NCI-H1105 (cell line): ENCODE data around the gene NRTN.
A peak's percentile ranks its signal among the peaks of the same experiment; 100 is the strongest.

ENCODE experiments used
- DNase-seq: peaks from one replicate; lab custom pipeline; 2025; lab: John Stamatoyannopoulos, UW

NRTN gene

DNA sequence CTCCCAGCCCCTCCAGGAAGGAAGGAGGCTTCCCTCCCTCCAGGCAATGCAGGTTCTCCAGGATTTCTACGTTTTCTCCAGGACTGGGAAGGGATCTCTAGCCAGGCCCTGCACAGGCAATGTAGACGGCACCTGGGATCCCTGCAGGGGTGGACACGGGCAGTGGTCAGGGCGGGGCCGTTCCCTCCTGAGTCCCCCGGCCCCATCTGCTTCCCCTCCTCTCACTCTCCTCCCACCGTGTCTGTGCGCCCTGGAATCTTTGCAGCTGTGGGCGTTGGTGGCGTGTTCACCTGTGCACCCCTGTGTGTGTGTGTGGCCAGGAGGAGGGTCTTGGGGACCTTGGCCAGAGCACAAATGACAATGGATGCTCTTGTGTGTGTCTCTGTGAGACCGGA, 10.0 kb downstream of the NRTN start:
- no peak for DNase-seq

DNA sequence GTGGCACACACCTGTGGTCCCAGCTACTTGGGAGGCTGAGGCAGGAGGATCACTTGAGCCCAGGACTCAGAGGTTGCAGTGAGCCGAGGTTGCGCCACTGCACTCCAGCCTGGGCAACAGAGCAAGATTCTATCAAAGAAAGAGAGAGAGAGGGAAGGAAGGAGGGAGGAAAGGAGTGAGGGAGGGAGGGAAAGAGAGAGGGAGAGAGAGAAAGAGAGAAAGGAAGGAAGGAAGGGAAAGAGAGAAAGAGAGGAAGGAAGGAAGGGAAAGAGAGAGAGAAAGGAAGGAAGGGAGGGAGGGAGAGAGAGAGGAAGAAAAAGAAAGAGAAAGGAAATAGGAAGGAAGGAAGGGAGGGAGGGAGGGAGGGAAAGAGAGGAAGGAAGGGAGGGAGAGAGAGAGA, 12.4 kb downstream of the NRTN start:
- no peak for DNase-seq

DNA sequence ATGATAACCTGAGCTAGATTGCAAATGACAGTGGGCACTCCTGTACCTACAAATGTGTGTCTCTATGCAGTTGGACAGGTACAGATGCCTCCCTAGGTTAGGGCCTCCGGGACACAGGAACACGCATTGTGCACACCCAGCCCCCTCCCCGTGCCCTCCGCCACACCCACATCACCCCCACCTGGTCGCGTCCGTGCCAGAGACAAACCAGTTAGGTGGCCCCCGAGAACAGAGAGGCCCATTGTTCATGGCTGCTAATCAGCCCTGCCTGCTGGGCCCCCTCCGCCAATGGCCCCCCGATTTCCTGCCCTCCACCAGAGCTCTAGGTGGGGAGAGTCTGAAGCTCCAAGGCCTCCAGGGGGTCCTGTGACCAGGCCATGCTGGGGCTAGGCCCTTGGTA, 13.7 kb downstream of the NRTN start:
- DNase-seq, result no peak

DNA sequence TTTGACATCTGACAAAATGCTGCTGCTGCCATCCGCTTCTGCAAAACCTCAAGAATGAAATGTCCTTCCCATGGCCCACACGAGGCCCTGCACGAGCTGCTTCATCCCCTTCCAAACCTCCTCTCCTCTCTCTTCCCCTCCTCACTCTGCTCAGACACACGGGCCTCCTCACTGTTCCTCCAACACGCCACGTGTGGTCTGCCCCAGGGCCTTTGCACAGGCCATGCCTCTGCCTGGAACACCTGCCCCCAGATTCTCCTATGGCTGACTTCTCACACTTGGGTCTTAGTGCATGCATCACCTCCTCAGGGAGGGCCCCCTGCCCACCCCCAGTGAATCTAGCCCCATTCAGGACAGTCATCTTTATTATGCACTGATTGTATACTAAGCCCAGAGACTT, 15.9 kb downstream of the NRTN start:
- no peak for DNase-seq

DNA sequence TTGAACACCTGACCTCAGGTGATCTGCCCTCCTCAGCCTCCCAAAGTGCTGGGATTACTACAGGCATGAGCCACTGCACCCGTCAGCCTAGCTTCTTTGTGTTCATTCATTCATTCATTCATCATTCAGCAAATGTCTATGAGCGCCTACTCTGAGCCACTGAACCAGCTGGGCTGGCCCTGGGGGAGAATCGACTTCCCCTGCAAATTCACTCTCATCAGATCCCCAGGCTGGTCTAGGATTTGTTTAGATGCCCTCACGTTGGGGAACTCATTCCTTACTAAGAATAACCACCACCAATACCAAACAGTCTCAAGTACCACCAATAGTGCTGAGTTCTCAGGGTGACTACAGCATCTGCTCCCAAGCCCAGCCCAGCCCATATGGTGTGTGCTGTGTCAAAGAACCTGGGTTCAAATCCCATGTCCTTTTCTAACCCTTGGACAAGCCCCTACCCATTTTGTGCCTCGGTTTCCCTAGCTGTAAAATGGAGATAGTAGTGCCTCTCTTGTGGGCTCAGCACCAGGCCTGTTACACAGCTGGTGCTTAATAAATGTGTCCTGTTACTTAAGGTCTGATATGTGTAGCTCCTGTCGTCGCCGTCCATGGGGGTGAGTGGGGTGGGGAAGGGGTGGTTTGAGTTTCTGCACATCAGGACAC, 16.8 kb downstream of the NRTN start:
- no peak for DNase-seq

DNA sequence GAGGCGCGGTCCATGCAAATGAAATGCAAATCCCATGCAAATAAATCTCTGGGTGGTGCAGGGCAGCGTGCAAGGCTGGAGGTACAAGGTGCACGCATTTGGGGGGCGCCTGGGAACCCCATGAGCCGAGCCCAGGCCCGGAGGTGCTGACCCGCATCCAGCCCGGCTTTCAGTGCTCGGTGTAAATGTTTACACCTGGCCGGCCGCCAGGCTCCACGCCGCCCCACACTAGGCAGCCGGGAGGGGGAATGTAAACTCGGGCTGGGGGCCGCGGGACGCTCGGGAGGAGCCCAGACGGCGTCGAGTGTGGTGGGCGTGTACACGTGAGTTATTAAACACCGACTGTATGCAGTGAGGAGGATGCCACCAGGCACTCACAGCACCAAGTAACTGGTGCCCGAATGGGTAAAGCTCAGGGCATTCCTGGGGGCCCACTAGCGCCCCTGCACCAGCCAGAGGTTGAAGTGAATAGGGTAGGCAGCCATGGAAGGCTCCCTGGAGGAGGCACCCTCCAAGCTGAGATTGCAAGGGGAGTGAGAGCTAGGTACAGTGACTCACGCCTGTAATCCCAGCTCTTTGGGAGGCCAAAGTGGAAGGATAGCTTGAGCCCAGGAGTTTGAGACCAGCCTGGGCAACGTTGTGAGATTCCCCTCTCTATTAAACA, 17.4 kb downstream of the NRTN start:
- DNase-seq, result no peak

DNA sequence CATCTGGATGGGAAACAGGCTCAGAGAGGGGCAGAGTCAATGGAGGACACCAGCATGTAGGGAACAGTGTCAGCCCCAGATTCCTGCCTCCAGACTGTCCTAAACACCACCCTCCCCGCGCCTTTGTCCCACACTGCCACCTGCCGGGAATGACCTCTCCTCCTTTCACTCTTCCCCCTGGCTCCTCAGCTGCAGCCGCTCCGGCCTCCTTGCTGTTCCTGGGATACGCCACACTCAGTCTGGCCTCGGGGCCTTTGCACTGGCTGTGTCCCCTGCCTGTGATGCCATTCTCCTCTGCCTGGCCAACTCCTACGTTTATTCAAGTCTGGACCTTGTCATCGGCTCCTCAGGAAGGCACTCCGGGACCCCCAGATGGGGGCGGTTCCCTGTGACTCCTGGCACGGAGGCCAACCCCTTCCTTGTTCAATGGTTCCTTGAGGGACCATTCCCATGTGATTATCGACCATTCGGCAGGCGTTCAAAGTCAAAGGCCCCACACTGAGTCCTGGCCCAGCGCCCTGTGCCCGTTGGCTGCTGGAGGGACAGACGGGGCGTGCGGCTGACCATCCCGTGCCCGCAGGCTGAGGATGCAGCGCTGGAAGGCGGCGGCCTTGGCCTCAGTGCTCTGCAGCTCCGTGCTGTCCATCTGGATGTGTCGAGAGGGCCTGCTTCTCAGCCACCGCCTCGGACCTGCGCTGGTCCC, 18.9 kb downstream of the NRTN start:
- DNase-seq, result no peak

DNA sequence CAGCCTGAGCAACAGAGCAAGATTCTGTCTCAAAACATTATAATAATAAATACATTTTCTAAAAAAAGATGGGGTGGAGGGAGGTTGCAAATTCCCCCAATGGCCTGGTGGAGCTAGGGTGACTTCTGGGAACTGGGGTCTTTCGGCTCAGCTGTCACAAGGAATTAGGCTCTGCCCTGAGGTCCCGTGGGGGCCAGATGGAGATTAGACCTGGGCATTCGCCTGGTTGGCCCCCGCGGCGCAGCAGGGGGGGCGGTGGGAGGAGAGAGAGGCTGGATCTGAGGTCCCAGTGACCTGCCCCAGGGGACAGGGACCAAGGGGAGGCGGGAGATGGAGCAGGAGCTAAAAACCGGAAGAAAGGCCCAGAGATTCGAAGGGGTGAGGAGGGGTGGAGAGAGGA, 19.9 kb downstream of the NRTN start:
- no peak for DNase-seq

DNA sequence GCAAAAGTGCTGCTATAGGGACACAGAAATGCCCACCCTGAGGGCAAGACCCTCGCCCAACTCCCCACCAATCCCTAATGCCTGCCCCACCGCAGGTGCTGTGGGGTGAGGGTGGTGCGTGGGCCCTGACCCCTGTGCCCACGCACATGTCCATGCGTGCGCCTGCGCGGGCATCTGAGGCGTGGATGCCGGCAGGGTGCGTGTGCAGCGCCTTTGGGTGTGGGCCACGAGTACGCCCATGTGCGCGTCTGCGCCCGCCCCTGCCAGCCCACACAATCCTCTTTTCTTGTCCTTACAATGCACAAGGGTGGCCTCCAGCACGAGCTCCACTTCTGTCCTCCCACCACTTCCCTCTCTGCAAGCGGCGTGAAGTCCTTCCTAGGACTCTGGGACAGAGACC, 20.3 kb downstream of the NRTN start:
- no peak for DNase-seq

DNA sequence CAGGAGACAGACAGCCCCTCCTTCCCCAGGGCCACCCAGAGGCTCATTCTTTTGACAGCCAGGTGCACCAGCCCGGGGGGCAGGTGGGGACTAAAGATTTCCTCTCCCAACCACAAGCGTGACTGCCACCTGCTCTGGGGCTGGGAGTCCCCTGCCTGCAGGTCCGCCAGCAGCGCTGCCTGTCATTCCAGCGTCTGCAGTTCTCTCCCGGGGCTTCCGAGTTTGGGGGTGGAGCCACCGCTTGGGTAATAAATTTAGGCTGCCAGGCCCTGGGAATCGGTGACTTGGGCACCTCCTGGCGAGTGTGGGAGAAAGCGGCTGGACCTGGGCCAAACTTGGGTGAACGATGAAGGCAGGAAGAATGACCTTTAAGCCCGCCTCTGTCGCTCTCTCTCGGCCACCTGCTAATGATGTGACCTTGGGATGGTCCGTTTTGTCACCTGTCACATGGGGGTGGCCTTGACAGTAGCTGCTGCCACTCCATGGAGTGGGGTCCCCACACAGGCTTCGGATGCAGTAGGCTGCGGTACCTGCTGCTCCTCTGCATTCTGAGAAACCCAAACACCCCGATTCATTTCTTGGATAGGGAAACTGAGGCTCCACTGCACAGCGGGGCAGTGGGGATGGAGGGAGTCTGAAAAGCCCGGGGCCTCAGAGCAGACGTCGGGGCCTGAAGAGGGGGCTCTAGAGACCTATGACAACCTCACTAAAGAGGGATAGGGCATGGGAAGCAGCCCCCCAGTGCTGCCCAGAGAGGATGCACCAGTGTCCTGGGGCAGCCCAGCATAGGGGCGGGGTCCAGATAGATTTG, 21.9 kb downstream of the NRTN start:
- DNase-seq, result peak; percentile 96

DNA sequence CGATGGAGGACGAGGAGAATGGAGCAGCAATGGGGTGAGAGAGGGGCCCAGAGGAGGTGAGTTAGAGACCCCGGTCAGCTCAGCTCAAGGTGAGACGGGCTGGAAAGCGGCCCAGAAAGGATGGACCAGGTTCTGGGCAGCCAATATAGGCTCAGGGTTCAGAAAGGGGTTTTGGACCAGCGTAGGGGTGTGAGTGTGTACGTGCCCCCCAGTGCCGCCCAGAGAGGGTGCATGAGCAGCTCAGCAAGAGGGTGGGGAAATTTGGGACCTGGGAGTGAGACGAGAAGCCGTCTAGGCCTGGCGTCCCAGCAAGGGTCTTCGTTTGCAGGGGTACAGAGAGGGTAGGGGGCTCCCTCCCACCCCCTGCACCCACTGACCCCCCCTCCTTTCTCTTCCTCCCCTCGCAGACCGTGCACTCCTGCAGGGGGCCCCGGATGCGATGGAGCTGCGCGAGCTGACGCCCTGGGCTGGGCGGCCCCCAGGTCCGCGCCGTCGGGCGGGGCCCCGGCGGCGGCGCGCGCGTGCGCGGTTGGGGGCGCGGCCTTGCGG, 22.5 kb downstream of the NRTN start:
- no peak for DNase-seq

DNA sequence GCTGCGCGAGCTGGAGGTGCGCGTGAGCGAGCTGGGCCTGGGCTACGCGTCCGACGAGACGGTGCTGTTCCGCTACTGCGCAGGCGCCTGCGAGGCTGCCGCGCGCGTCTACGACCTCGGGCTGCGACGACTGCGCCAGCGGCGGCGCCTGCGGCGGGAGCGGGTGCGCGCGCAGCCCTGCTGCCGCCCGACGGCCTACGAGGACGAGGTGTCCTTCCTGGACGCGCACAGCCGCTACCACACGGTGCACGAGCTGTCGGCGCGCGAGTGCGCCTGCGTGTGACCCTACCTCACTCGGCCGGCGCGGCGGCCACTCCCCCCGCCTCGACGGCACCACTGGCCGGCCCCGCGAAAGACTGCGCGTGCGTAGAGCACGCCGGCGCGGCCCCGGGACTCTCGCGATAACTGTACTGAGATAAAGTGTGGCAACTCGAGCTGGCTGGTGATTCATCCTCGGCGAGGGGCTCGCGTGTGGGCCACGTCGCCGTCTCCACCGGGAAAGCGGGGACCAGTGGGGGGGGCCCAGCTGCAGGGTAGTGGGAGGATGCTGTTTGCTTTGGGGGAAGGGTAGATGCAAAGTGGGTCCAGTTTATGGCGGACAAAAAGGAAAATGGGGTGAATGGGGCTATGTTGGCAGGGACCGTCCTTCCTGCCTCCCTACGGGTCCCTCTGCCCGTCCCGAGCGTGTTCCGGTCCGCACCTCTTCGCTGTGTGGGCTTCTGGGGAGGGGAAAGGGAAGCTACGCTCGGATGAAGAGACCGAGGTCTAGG, 23.2 kb downstream of the NRTN start:
- DNase-seq, result peak; percentile 92

DNA sequence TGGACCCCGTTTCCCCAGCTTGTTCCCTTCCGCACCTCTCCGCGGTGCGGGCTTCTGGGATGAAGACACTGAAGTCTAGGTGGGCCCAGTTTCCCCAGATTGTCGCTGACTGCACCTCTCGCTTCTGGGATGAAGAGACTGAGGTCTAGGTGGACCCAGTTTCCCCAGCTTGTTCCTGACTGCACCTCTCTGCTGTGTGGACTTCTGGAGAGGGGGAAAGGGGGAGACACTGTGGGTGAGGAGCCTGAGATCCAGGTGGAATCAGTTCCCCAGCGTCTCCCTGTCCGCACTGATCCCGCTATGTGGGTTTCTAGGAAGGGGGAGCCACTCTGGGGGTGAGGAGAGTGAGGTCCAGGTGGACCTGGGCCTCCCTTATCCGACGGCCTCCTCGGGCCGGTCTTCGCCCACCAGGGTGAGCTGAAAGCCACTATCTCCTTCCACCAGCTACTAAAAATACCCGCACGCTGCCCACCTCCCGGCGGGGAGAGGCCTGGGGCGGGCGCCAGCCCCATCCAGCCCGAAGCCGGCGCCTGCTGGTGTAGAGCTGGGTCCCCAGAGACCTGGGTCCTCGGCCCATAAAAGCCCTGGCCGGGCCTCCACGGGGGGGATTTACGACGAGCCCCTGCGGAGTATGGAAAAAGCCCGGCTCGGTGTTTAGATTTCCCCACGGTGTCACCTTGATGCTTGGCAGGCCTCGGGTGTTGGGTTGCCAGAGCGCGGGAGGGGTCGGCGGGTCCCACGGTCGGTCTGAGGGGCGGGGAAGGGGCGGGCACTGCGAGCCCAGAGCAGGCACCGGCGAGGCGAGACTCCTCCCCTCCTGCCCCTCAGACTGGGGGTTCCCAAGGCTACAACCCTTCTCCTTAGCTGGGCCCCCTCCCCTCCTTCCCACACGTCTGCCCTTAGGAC, 24.0 kb downstream of the NRTN start:
- DNase-seq, result peak; percentile 63

DNA sequence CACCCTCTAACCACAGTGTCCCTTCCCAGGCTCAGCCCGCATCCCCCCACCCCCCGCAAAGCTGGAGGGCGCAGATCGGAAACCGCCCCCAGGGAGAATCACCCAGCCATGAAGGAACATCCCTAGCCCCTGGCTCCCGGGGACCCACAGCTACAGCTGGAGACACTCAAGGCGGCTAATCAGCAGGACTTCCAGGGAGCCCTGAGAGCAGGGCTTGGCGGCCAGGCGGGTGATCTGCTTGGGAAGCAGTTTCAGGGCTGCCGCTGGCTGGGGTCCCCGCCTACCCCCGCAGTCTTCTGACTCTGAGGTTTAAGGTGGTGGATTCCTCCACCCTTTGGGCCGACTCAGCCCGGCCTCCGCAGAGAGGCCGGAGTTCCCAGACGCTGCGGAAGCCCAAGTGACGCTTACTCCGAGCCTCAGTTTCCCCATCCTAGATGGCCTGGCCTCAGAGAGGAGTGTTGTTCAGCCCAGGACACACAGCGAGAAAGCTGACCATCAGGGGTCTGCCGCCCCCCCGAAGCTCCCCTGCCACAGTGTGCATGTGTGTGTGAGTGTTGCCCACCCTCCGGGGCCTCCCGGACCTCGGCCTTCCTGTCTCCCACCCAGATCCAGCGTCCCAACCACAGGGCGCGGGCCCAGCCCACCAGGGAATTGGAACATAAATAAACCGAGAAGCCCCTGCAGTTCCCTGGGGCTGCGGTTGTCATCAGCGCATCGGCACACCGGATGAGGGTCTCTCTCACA, 24.9 kb downstream of the NRTN start:
- DNase-seq, result no peak

DNA sequence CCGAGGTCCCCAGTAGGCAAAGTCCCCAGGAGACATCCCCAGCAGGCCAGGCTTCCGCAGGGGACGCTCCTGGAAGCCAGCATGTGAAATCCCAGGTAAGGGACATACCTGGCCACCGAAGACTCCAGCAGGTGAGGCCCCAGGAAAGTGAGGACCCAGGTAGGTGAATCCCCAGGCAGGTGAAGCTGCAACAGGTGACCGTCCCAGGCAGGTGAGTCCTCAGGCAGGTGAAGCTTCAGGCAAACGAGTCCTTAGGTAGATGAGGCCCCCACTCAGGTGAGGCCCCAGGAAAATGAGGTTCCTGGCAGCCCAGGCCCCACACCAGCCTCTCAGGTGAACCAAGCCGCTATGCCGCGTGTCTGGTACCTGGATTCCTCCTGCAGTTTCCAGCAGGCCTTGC, 26.3 kb downstream of the NRTN start:
- no peak for DNase-seq

DNA sequence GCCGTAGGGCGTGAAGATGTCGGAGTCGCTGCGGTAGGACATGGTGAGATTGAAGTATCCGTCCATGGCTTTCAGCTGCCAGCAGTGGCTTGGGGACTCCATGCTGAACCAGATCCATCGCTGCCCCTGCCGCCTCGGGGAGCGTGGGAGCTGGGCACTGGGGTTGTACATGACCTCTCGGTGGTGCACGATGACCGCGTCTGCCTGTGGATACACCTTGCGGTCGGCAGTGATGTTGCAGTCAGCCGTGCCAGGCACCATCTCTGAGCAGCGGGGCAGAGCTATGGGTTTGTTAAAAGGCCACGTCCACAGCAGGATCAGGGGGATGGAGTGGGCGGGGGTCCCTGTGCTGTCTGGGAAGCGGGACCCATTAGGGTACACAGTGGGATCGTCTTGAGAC, 27.2 kb downstream of the NRTN start:
- no peak for DNase-seq

DNA sequence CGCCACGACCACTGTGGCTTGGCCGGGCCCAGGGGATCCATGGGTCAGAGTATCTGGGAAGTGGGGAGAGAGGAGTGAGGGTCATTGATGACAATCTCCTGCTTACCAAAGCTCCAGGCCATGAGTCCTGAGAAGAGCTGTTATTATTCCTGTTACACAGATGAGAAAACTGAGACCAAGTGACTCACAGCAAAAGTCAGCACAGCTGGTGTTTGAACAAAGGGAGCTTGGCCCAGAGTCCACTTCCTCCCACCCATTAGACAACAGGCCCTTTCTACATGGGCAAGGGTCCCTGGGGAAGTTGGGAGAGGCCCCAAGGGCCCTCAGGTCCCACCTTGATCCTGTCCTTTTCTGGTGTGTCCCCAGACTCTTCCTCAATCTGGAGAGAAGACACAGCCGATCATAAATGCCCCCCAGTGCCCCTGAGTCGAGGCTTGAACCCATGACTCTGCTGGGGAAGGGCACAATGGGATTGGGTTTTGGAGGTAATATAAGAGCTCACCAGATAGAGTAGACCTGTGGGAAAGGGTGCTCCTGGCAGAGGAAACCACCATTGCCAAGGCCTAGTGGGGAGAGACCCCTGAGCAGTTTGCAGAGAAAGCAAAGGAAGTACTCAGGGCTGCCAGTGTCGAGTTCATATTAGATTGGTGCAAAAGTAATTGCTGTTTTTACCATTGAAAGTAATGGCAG, 27.8 kb downstream of the NRTN start:
- DNase-seq, result no peak

DNA sequence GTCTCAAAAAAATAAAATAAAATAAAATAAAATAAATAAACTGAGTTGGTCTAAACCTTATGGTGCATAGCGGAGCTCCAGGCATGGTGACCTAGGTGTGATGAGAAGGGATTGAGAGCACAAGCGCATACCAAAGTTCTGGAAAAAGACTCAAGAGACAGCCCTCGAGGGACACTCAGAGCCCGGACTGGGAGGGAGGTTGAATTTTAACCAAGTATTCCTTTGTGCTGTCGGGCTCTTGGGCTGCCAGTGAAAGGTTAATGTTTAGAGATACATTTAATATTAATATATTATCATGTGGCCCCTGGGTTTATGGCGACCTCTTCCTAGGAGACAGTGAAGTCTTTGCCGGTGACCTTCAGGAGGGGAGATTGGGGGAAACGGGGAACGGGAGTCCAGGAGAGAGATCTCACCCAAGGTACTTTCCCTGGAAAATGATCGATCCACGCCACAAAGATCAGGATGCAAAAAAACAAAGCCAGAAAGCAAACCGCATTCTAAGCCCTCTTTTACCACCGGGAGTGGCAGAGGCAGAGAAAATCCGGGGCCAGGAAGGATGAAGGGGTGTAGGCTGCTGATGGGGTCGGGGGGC, 33.0 kb downstream of the NRTN start:
- no peak for DNase-seq
